GM18517 (cell line): ENCODE results near the gene MCU.
"Not testable (repeated sequence)": the region's sequence is repeated elsewhere in the genome, so short reads cannot be mapped to it uniquely, and the experiment has no call there.

Experiments
- ATAC-seq: cut with Tn5 transposase; IDR thresholded peaks from one replicate; pipeline ENCODE4 v1.9.1; 2021; ENCODE audit warnings: mild to moderate bottlenecking, moderate library complexity; ENCODE audit not compliant: unreplicated experiment

The MCU gene

GRCh38 chr10:72691863-72692743 is at the start of gene MCU:
Gene MCU (plus strand): TSS chr10:72692143. CDS start chr10:72692152, 9 bp downstream.
- peak; percentile 87 for ATAC-seq

- ATAC-seq = no peak
Measured at GRCh38 chr10:72642318-72642717, 49.6 kb upstream of the MCU start.

GRCh38 chr10:72645263-72645858 is 46.6 kb upstream of the MCU start:
- no peak for ATAC-seq

GRCh38 chr10:72646971-72647370 is 45.0 kb upstream of the MCU start:
- not testable (repeated sequence) for ATAC-seq

GRCh38 chr10:72648301-72648700 is 43.6 kb upstream of the MCU start:
- no peak for ATAC-seq

GRCh38 chr10:72649291-72649690 is 42.7 kb upstream of the MCU start:
- no peak for ATAC-seq

- no peak for ATAC-seq
Measured at GRCh38 chr10:72653383-72654096, 38.4 kb upstream of the MCU start.

- ATAC-seq = no peak
Measured at GRCh38 chr10:72654720-72655119, 37.2 kb upstream of the MCU start.

- no peak for ATAC-seq
Measured at GRCh38 chr10:72658696-72659400, 33.1 kb upstream of the MCU start.

GRCh38 chr10:72659694-72660093 is 32.2 kb upstream of the MCU start:
- no peak for ATAC-seq

GRCh38 chr10:72660220-72660619 is 31.7 kb upstream of the MCU start:
- no peak for ATAC-seq

- ATAC-seq = no peak
Measured at GRCh38 chr10:72661431-72661830, 30.5 kb upstream of the MCU start.

GRCh38 chr10:72663971-72664370 is 28.0 kb upstream of the MCU start:
- ATAC-seq = no peak

- no peak for ATAC-seq
Measured at GRCh38 chr10:72665925-72666324, 26.0 kb upstream of the MCU start.

- no peak for ATAC-seq
Measured at GRCh38 chr10:72667207-72667864, 24.6 kb upstream of the MCU start.

- no peak for ATAC-seq
Measured at GRCh38 chr10:72673280-72673679, 18.7 kb upstream of the MCU start.

GRCh38 chr10:72674174-72674573 is 17.8 kb upstream of the MCU start:
- not testable (repeated sequence) for ATAC-seq

GRCh38 chr10:72679838-72680241 is 12.1 kb upstream of the MCU start:
- ATAC-seq = no peak

GRCh38 chr10:72682638-72683037 is 9.3 kb upstream of the MCU start:
- ATAC-seq = no peak

- ATAC-seq = no peak
Measured at GRCh38 chr10:72685264-72685921, 6.5 kb upstream of the MCU start.
